Hepatocyte (in vitro differentiated cells): ENCODE results near the gene ELL. TPM values are rescaled to one million over a fixed set of nuclear protein-coding genes. Genes with fewer than 3 reads are reported as not detected.
"Not testable (repeated sequence)": the region's sequence is repeated elsewhere in the genome, so short reads cannot be mapped to it uniquely, and the experiment has no call there.

Experiments
- DNase-seq: peaks from one replicate; pipeline ENCODE4 v3.0.0-alpha.2; 2016; ENCODE audit warnings: low spot score
- H2AFZ ChIP-seq: fragments of 200-600 bp; sonication (generic); 2 replicates; pipeline ENCODE4 v1.6.0; 2016; ENCODE audit warnings: antibody characterized with exemption, mild to moderate bottlenecking
- H3K27ac ChIP-seq: fragments of 200-600 bp; sonication (generic); 2 replicates; pipeline ENCODE4 v1.5.1; 2016; ENCODE audit warnings: mild to moderate bottlenecking
- H3K27me3 ChIP-seq: fragments of 200-600 bp; sonication (generic); 2 replicates; pipeline ENCODE4 v1.6.1; 2016
- H3K36me3 ChIP-seq: fragments of 200-600 bp; sonication (generic); replicated peaks from 2 replicates; pipeline ENCODE4 v1.5.1; 2016; ENCODE audit warnings: low read depth; ENCODE audit not compliant: insufficient read depth
- H3K4me1 ChIP-seq: fragments of 200-600 bp; sonication (generic); 2 replicates; pipeline ENCODE4 v1.5.1; 2016; ENCODE audit warnings: mild to moderate bottlenecking, moderate library complexity; ENCODE audit not compliant: insufficient read depth
- H3K4me2 ChIP-seq: fragments of 200-600 bp; sonication (generic); 2 replicates; pipeline ENCODE4 v1.6.0; 2016
- H3K4me3 ChIP-seq: fragments of 200-600 bp; sonication (generic); 2 replicates; pipeline ENCODE4 v1.5.1; 2016; ENCODE audit warnings: mild to moderate bottlenecking
- H3K79me2 ChIP-seq: fragments of 200-600 bp; sonication (generic); 2 replicates; pipeline ENCODE4 v1.6.0; 2017; ENCODE audit warnings: mild to moderate bottlenecking
- H3K9me2 ChIP-seq: fragments of 200-600 bp; sonication (generic); replicated peaks from 2 replicates; pipeline ENCODE4 v1.6.0; 2017; ENCODE audit warnings: mild to moderate bottlenecking; ENCODE audit not compliant: insufficient read depth
- H3K9me3 ChIP-seq: fragments of 200-600 bp; sonication (generic); 2 replicates; pipeline ENCODE4 v1.5.1; 2016; ENCODE audit warnings: low read depth, mild to moderate bottlenecking
- H4K20me1 ChIP-seq: fragments of 200-600 bp; sonication (generic); 2 replicates; pipeline ENCODE4 v1.6.0; 2016; ENCODE audit warnings: mild to moderate bottlenecking; ENCODE audit not compliant: insufficient read depth, poor library complexity, severe bottlenecking
- EZH2 ChIP-seq: fragments of 200-600 bp; sonication (generic); IDR thresholded peaks from 2 replicates; pipeline ENCODE4 v1.6.1; 2016; ENCODE audit warnings: antibody characterized with exemption, mild to moderate bottlenecking, borderline replicate concordance
- EZH2phosphoT487 ChIP-seq: fragments of 200-600 bp; sonication (generic); IDR thresholded peaks from one replicate; pipeline ENCODE4 v1.6.1; 2018; ENCODE audit warnings: antibody characterized with exemption, mild to moderate bottlenecking, low read depth, moderate library complexity; ENCODE audit not compliant: unreplicated experiment, severe bottlenecking
- WGBS: methylation state at CpG from one replicate; pipeline ENCODE4 v1.1.6; 2016; ENCODE audit warnings: low lambda C conversion rate; ENCODE audit errors: missing lambda C conversion rate; 5-methylcytosine and 5-hydroxymethylcytosine counted together
- polyA plus RNA-seq: library from polyadenylated mRNA; unstranded; fragments of >200 nt; fragmentation: Nextera tagmentation; extraction: Ambion mirVana; gene quantifications from 2 replicates; pipeline ENCODE4 v1.2.1, GENCODE V29; 2016
- total RNA-seq: library from RNA; depleted of rRNA; stranded (reverse); fragments of >200 nt; gene quantifications from 2 replicates; pipeline ENCODE4 v1.2.3, GENCODE V29; 2014
- TF ChIP-seq, protein P1 (sequence below): fragments of 200-600 bp; sonication (generic); IDR thresholded peaks from 2 replicates; pipeline ENCODE4 v1.5.1; 2016; ENCODE audit warnings: antibody characterized with exemption, mild to moderate bottlenecking; ENCODE audit not compliant: poor library complexity

Gene ELL
- total and polyA plus RNA-seq, 2 experiments from 2014 or later: 11.0 to 15.0 TPM

DNA sequence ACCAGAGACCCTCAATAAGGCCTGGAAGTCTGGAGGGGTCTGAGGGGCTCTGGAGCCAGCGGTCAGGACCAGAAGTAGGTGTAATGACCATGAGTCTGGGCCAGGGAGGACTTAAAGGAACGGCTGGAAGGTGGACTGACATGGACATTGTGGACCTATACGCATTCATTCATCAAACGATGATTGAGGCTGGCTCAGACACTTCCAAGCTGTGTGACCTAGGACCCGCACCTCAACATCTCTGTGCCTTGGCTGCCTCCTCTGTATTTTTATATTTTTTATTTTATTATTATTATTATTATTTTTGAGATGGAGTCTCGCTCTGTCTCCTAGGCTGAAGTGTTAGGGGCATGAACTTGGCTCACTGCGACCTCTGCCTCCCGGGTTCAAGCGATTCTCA, 115.1 kb downstream of the ELL start:
- Histone ChIP-seq H4K20me1 (no peaks in the 10 kb centered on the region), H3K4me3 (no peak overlapping the region), H3K9me2 (no peaks in the 10 kb centered on the region), H2AFZ (no peak overlapping the region), H3K36me3 (no peaks in the 10 kb centered on the region), H3K27ac (no peak overlapping the region), H3K27me3 (no peaks in the 10 kb centered on the region), H3K4me2 (no peak overlapping the region), H3K4me1 (peaks cover 17% of the 10 kb centered on the region), H3K9me3 (no peaks in the 10 kb centered on the region), H3K79me2 (peaks cover 3% of the 10 kb centered on the region)
- no peak for DNase-seq
- 96% methylated on average over 9 of the region's 9 CpGs for WGBS
- no peak for TF ChIP-seq EZH2
- TF ChIP-seq, protein P1, sequence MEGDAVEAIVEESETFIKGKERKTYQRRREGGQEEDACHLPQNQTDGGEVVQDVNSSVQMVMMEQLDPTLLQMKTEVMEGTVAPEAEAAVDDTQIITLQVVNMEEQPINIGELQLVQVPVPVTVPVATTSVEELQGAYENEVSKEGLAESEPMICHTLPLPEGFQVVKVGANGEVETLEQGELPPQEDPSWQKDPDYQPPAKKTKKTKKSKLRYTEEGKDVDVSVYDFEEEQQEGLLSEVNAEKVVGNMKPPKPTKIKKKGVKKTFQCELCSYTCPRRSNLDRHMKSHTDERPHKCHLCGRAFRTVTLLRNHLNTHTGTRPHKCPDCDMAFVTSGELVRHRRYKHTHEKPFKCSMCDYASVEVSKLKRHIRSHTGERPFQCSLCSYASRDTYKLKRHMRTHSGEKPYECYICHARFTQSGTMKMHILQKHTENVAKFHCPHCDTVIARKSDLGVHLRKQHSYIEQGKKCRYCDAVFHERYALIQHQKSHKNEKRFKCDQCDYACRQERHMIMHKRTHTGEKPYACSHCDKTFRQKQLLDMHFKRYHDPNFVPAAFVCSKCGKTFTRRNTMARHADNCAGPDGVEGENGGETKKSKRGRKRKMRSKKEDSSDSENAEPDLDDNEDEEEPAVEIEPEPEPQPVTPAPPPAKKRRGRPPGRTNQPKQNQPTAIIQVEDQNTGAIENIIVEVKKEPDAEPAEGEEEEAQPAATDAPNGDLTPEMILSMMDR: no peak
- TF ChIP-seq EZH2phosphoT487: no peak

DNA sequence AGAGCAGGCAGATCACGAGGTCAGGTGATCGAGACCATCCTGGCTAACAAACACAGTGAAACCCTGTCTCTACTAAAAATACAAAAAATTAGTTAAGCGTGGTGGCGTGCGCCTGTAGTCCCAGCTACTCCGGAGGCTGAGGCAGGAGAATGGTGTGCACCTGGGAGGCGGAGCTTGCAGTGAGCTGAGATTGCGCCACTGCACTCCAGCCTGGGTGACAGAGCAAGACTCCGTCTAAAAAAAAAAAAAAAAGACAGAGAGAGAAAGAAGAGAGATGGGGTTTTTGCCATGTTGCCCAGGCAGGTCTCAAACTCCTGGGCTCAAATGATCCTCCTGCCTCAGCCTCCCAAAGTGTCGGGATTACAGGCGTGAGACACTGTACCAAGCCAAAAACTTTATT, 116.1 kb downstream of the ELL start:
- not testable (repeated sequence) for DNase-seq, H3K79me2 ChIP-seq, H3K4me3 ChIP-seq, H3K27ac ChIP-seq, H3K4me2 ChIP-seq, H4K20me1 ChIP-seq, H3K36me3 ChIP-seq, H3K9me3 ChIP-seq, H3K27me3 ChIP-seq, H2AFZ ChIP-seq, H3K9me2 ChIP-seq
- peaks cover 17% of the 10 kb centered on the region for H3K4me1 ChIP-seq
- WGBS: 93% methylated on average over 10 of the region's 11 CpGs

- Histone ChIP-seq H3K4me2 (peak overlapping the region; percentile 69), H3K27ac (peak overlapping the region; percentile 90), H3K4me1 (peaks cover 15% of the 10 kb centered on the region)
- not testable (repeated sequence) for DNase-seq, H3K9me3 ChIP-seq, H3K79me2 ChIP-seq, H3K4me3 ChIP-seq, H3K27me3 ChIP-seq, H3K36me3 ChIP-seq, H3K9me2 ChIP-seq, H4K20me1 ChIP-seq, H2AFZ ChIP-seq
- WGBS: 59% methylated on average over 18 of the region's 18 CpGs
These were observed 119.2 kb downstream of the ELL start for GRCh38 chr19:18402455-18403248.

DNA sequence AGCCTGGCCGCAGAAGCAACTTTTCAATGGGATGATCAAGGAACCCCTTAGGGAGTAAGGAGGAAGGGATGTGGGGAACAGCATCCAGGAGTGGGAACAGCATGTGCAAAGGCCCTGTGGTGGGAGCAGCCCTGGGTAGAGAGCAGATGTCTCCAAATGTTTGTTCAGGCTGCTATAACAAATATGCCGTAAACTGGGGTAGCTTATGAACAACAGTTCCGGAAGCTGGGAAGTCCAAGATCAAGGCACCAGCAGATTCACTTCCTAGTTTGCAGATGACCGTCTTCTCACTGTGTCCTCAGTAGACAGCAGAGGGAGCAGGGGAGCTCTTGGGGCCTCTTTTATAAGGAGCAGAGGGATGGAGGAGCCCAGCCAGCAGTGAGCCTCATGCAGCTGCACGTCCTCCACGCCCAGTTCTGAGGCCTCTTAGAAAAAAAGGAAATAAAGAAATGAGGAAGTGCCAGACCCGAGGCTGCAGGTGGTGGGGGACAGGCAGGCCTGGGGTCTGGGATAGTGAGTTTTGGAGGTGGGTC, 120.2 kb downstream of the ELL start:
- peaks cover 3% of the 10 kb centered on the region for H3K79me2 ChIP-seq
- H3K9me3 ChIP-seq: no peaks in the 10 kb centered on the region
- H2AFZ ChIP-seq: no peak overlapping the region
- H3K4me1 ChIP-seq: peaks cover 17% of the 10 kb centered on the region
- H3K27me3 ChIP-seq: no peaks in the 10 kb centered on the region
- no peak overlapping the region for H3K4me3 ChIP-seq
- peak overlapping the region; percentile 90 for H3K27ac ChIP-seq
- H3K4me2 ChIP-seq: peak overlapping the region; percentile 69
- no peaks in the 10 kb centered on the region for H4K20me1 ChIP-seq
- TF ChIP-seq EZH2: no peak
- TF ChIP-seq, protein P1: peak; percentile 53
- H3K36me3 ChIP-seq: no peaks in the 10 kb centered on the region
- no peaks in the 10 kb centered on the region for H3K9me2 ChIP-seq
- peak; percentile 90 for DNase-seq
- 50% methylated on average over 7 of the region's 7 CpGs for WGBS
